GM10248 (cell line): ENCODE results near the gene TRMU.
A peak's percentile ranks its signal among the peaks of the same experiment; 100 is the strongest.

Experiments used
- CTCF ChIA-PET: fragments of 300-600 bp; sonication (Branson Sonifier 250); formaldehyde crosslinking; extraction: SDS; loops from one replicate; lab custom pipeline; 2021; ENCODE audit warnings: antibody characterized with exemption; lab: Yijun Ruan, JAX
- POLR2A ChIA-PET: fragments of 350-650 bp; sonication (Branson Sonifier 250); formaldehyde crosslinking; extraction: SDS; loops from one replicate; lab custom pipeline; 2020; ENCODE audit warnings: antibody characterized with exemption; lab: Yijun Ruan, JAX
- DNase-seq: peaks from one replicate; pipeline ENCODE4 v3.0.0; 2012; ENCODE audit errors: extremely low spot score
- CTCF ChIP-seq: IDR thresholded peaks from 2 replicates; pipeline ENCODE4 v1.5.1; 2012; ENCODE audit warnings: mild to moderate bottlenecking, low read depth; ENCODE audit errors: extremely low read depth, missing control alignments, control extremely low read depth

TRMU gene

GRCh38 chr22:46293577-46294260 is 41.8 kb upstream of the TRMU start:
- DNase-seq: no peak
- POLR2A ChIA-PET: interaction anchor here (0.6 kb wide), 1 partner anchor 272 kb away, joined by 3 read pairs; no protein-coding TSS in a partner anchor
- no peak for TF ChIP-seq CTCF
- CTCF ChIA-PET: no interaction called here

GRCh38 chr22:46294784-46295183 is 40.7 kb upstream of the TRMU start:
- DNase-seq: no peak
- no peak for TF ChIP-seq CTCF
- CTCF ChIA-PET: interaction anchor here (1.1 to 2.4 kb wide), 2 partner anchors 14 to 178 kb away, joined by 4 to 8 read pairs; no protein-coding TSS in a partner anchor
- POLR2A ChIA-PET: no interaction called here

- TF ChIP-seq CTCF: no peak
- DNase-seq: no peak
- ChIA-PET CTCF (interaction anchor here (1.1 to 2.4 kb wide), 5 partner anchors 15 to 178 kb away, joined by 3 to 8 read pairs (median 4); no protein-coding TSS in a partner anchor), POLR2A (interaction anchor here (1.2 kb wide), 1 partner anchor 17 kb away, joined by 3 read pairs; no protein-coding TSS in a partner anchor)
Measured at GRCh38 chr22:46295277-46295971, 40.1 kb upstream of the TRMU start.

- CTCF ChIA-PET: interaction anchor here (1.0 to 2.4 kb wide), 6 partner anchors 18 to 290 kb away, joined by 3 to 8 read pairs (median 4); no protein-coding TSS in a partner anchor
- DNase-seq: peak; percentile 100
- POLR2A ChIA-PET: interaction anchor here (0.6 to 1.2 kb wide), 4 partner anchors 9 to 245 kb away, joined by 3 read pairs; partner anchors contain the start of gene TRMU
- peak; percentile 47 for TF ChIP-seq CTCF
Measured at GRCh38 chr22:46296257-46297150, 39.0 kb upstream of the TRMU start, which contains the start of gene GTSE1. Gene GTSE1, plus strand, starts transcription at chr22:46296870. Its CDS starts 531 bp downstream, at chr22:46297401.

GRCh38 chr22:46297151-46297812 is 38.2 kb upstream of the TRMU start:
- no peak for TF ChIP-seq CTCF
- no peak for DNase-seq
- CTCF ChIA-PET: interaction anchor here (1.5 to 2.4 kb wide), 2 partner anchors 177 to 180 kb away, joined by 5 to 8 read pairs; no protein-coding TSS in a partner anchor
- POLR2A ChIA-PET: no interaction called here
